HepG2 (cell line): ENCODE data around the gene CADM4.

Source experiments
- ARHGAP35 ChIP-seq: sonication (generic); formaldehyde crosslinking; IDR thresholded peaks from 2 replicates; pipeline ENCODE4 v1.9.0; 2022; ENCODE audit warnings: mild to moderate bottlenecking, inconsistent platforms, moderate library complexity, missing genetic modification reagents, borderline replicate concordance
- EHMT2 ChIP-seq: fragments of 200-600 bp; sonication (generic); IDR thresholded peaks from 2 replicates; pipeline ENCODE4 v1.7.0; 2017; ENCODE audit warnings: antibody characterized with exemption, low read depth, low read length, borderline replicate concordance
- ETS1 ChIP-seq: sonication (generic); formaldehyde crosslinking; IDR thresholded peaks from 2 replicates; pipeline ENCODE4 v1.4.0; 2020; ENCODE audit warnings: missing genetic modification reagents
- EZH2 ChIP-seq: conservative IDR thresholded peaks from 2 replicates; pipeline ENCODE4 v1.6.1; 2012; ENCODE audit warnings: mild to moderate bottlenecking, low read depth, low read length, moderate library complexity
- HNRNPUL1 ChIP-seq: fragments of 200-400 bp; formaldehyde crosslinking; IDR thresholded peaks from 2 replicates; pipeline ENCODE4 v1.6.1; 2017; ENCODE audit warnings: low read depth, mild to moderate bottlenecking, low read length, moderate library complexity
- NFE2L2 ChIP-seq: fragments of 150-350 bp; IDR thresholded peaks from 2 replicates; pipeline ENCODE4 v1.6.1; 2014; ENCODE audit warnings: low read length
- POLR2A ChIP-seq, 2 experiments: IDR thresholded peaks; 2 replicates each; pipeline ENCODE4 v1.6.1; 2011; ENCODE audit warnings: low read depth in 2 of 2, low read length in 2 of 2, mild to moderate bottlenecking in 1 of 2, moderate library complexity in 1 of 2; ENCODE audit not compliant: insufficient read depth in 1 of 2
- POLR2AphosphoS5 ChIP-seq: IDR thresholded peaks from 2 replicates; pipeline ENCODE4 v1.6.1; 2012; ENCODE audit warnings: low read depth, low read length
- THYN1 ChIP-seq: sonication (generic); formaldehyde crosslinking; IDR thresholded peaks from 2 replicates; pipeline ENCODE4 v1.8.1; 2023; ENCODE audit warnings: low read depth, mild to moderate bottlenecking, moderate library complexity, missing genetic modification reagents, borderline replicate concordance
- ZNF703 ChIP-seq: sonication (generic); formaldehyde crosslinking; IDR thresholded peaks from 2 replicates; pipeline ENCODE4 v1.5.1; 2020; ENCODE audit warnings: missing genetic modification reagents, mild to moderate bottlenecking, moderate library complexity, borderline replicate concordance

GRCh38 chr19:43619262-43620060 is 20.2 kb downstream of the CADM4 start, which contains the start of gene ZNF428:
- no peak; the same call in 1 of the 2 replicates for TF ChIP-seq THYN1
- TF ChIP-seq POLR2AphosphoS5: peak; percentile 44
- TF ChIP-seq ARHGAP35: peak; percentile 68; the same call in 1 of the 2 replicates
- TF ChIP-seq POLR2A (IDR thresholded peaks at IDR 0.05; ENCODE audit: insufficient read depth in 1 of 2, low read depth in 2 of 2, low read length in 2 of 2): peak; percentile 78 to 80
- TF ChIP-seq ETS1 (CRISPR knock-in tag): peak; percentile 87; the same call in 1 of the 2 replicates
- no peak for TF ChIP-seq EZH2
- TF ChIP-seq EHMT2: no peak
- no peak for TF ChIP-seq NFE2L2
- TF ChIP-seq ZNF703 (CRISPR knock-in tag): no peak
- no peak for TF ChIP-seq HNRNPUL1
